ENCODE data around the gene TBC1D21. TPM values are rescaled to one million over a fixed set of nuclear protein-coding genes. Genes with fewer than 3 reads are reported as not detected.

The TBC1D21 gene
- total RNA-seq, 6 experiments from 2014 or later, result not detected

GRCh38 chr15:73922186-73923151 is 49.1 kb downstream of the TBC1D21 start:
- Histone ChIP-seq H3K36me3 (no peaks in the 10 kb centered on the region), H3K27me3 (peaks cover 0 to 3% of the 10 kb centered on the region in 2 donors), H3K9me3 (no peaks in the 10 kb centered on the region), H3K4me3 (no peak overlapping the region), H3K4me1 (no peaks in the 10 kb centered on the region), H3K27ac (no peak overlapping the region)
- DNase-seq (no peak), ATAC-seq (no peak)
- 17% methylated on average over 8 of the region's 19 CpGs for WGBS (ENCODE audit: insufficient coverage, low coverage, low lambda C conversion rate, missing lambda C conversion rate)
- no peak for TF ChIP-seq POLR2A (IDR thresholded peaks at IDR 0.05)
- no peak for TF ChIP-seq CTCF (IDR thresholded peaks at IDR 0.05)
- intact Hi-C loops (cut with DNase I), result no loop called here

GRCh38 chr15:73923156-73923487 is 49.8 kb downstream of the TBC1D21 start:
- TF ChIP-seq CTCF (IDR thresholded peaks at IDR 0.05), result no peak
- no peak for TF ChIP-seq POLR2A (IDR thresholded peaks at IDR 0.05)
- H3K27me3 ChIP-seq, result peaks cover 0 to 7% of the 10 kb centered on the region in 2 donors
- no peak overlapping the region for H3K27ac ChIP-seq
- no peaks in the 10 kb centered on the region for H3K9me3 ChIP-seq
- H3K4me3 ChIP-seq, result no peak overlapping the region
- WGBS (ENCODE audit: insufficient coverage, low coverage, low lambda C conversion rate, missing lambda C conversion rate), result 73% methylated on average over 2 of the region's 7 CpGs
- H3K36me3 ChIP-seq, result no peaks in the 10 kb centered on the region
- ATAC-seq (no peak), DNase-seq (no peak)
- intact Hi-C loops (cut with DNase I), result no loop called here
- H3K4me1 ChIP-seq, result no peaks in the 10 kb centered on the region

- Histone ChIP-seq H3K27ac (no peak overlapping the region), H3K36me3 (no peaks in the 10 kb centered on the region), H3K4me1 (no peaks in the 10 kb centered on the region), H3K4me3 (no peak overlapping the region), H3K9me3 (no peaks in the 10 kb centered on the region), H3K27me3 (peaks cover 0 to 7% of the 10 kb centered on the region in 2 donors)
- intact Hi-C loops (cut with DNase I), result no loop called here
- peak in 2 of 3 donors; percentile 4 to 31 for DNase-seq
- TF ChIP-seq CTCF (IDR thresholded peaks at IDR 0.05), result no peak
- no peak for TF ChIP-seq POLR2A (IDR thresholded peaks at IDR 0.05)
- no peak for ATAC-seq
- 43% methylated on average over 4 of the region's 6 CpGs for WGBS (ENCODE audit: insufficient coverage, low coverage, low lambda C conversion rate, missing lambda C conversion rate)
Measured at GRCh38 chr15:73923488-73924164, 50.3 kb downstream of the TBC1D21 start.

GRCh38 chr15:73924171-73924921 is 51.0 kb downstream of the TBC1D21 start:
- H3K36me3 ChIP-seq, result no peaks in the 10 kb centered on the region
- peak in 3 of 4 donors; percentile 3 to 45 (median 31) for ATAC-seq
- H3K4me3 ChIP-seq, result no peak overlapping the region
- no peaks in the 10 kb centered on the region for H3K4me1 ChIP-seq
- TF ChIP-seq CTCF (IDR thresholded peaks at IDR 0.05) (no peak), POLR2A (IDR thresholded peaks at IDR 0.05) (no peak)
- DNase-seq, result peak in 1 of 3 donors; percentile 34
- no peak overlapping the region for H3K27ac ChIP-seq
- intact Hi-C loops (cut with DNase I), result no loop called here
- peaks cover 0 to 7% of the 10 kb centered on the region in 2 donors for H3K27me3 ChIP-seq
- H3K9me3 ChIP-seq, result no peaks in the 10 kb centered on the region
- 27% methylated on average over 5 of the region's 12 CpGs for WGBS (ENCODE audit: insufficient coverage, low coverage, low lambda C conversion rate, missing lambda C conversion rate)

All from right lobe of liver (tissue), 6 donors.